Activated naive CD8-positive, alpha-beta T cell treated with anti-CD3 and anti-CD28 coated beads, Interleukin-2, amount 50 U/mL, for 24 hours (primary cell): ENCODE data around the gene CHIC1.
"Not testable (repeated sequence)": the region's sequence is repeated elsewhere in the genome, so short reads cannot be mapped to it uniquely, and the experiment has no call there.

Experiments
- ATAC-seq: fragments of 150-1000 bp; cut with Tn5 transposase; one replicate; pipeline ENCODE4 v1.10.0; 2021
- DNase-seq: peaks from one replicate; pipeline ENCODE4 v3.0.0; 2021
- H3K27ac Mint-ChIP-seq: one replicate; pipeline ENCODE4 v1.8.0; 2021; ENCODE audit warnings: mild to moderate bottlenecking, mixed read lengths
- H3K27me3 Mint-ChIP-seq: one replicate; pipeline ENCODE4 v1.8.0; 2021; ENCODE audit warnings: mixed read lengths
- H3K36me3 Mint-ChIP-seq: one replicate; pipeline ENCODE4 v1.8.0; 2021; ENCODE audit warnings: low read depth, mixed read lengths
- H3K4me1 Mint-ChIP-seq: one replicate; pipeline ENCODE4 v1.8.0; 2021; ENCODE audit warnings: mixed read lengths
- H3K4me3 Mint-ChIP-seq: one replicate; pipeline ENCODE4 v1.8.0; 2021; ENCODE audit warnings: mild to moderate bottlenecking, moderate library complexity, mixed read lengths
- H3K9me3 Mint-ChIP-seq: one replicate; pipeline ENCODE4 v1.8.0; 2021; ENCODE audit warnings: mixed read lengths

Gene CHIC1

GRCh38 chrX:73647632-73648322, 84.8 kb downstream of the CHIC1 start:
- DNase-seq (no peak), ATAC-seq (no peak)
- Mint-ChIP-seq H3K36me3 (peaks cover 28% of the 10 kb centered on the region), H3K27me3 (no peaks in the 10 kb centered on the region), H3K27ac (no peak overlapping the region), H3K4me3 (no peak overlapping the region), H3K9me3 (peaks cover 6% of the 10 kb centered on the region), H3K4me1 (no peaks in the 10 kb centered on the region)

- Mint-ChIP-seq H3K36me3 (peaks cover 29% of the 10 kb centered on the region), H3K9me3 (peaks cover 26% of the 10 kb centered on the region)
- H3K4me3 Mint-ChIP-seq, H3K27me3 Mint-ChIP-seq, H3K4me1 Mint-ChIP-seq, H3K27ac Mint-ChIP-seq, DNase-seq, ATAC-seq: not testable (repeated sequence)
Measured at GRCh38 chrX:73661322-73661721, 98.3 kb downstream of the CHIC1 start.

- Mint-ChIP-seq H3K4me1 (peaks cover 2% of the 10 kb centered on the region), H3K9me3 (peaks cover 24% of the 10 kb centered on the region), H3K4me3 (no peak overlapping the region), H3K27me3 (no peaks in the 10 kb centered on the region), H3K27ac (no peak overlapping the region), H3K36me3 (peaks cover 32% of the 10 kb centered on the region)
- DNase-seq (no peak), ATAC-seq (no peak)
Measured at GRCh38 chrX:73668779-73669178, 105.8 kb downstream of the CHIC1 start.

- Mint-ChIP-seq H3K4me3 (no peak overlapping the region), H3K27me3 (no peaks in the 10 kb centered on the region), H3K36me3 (peaks cover 23% of the 10 kb centered on the region), H3K27ac (no peak overlapping the region), H3K4me1 (no peaks in the 10 kb centered on the region), H3K9me3 (no peaks in the 10 kb centered on the region)
- ATAC-seq: no peak
- DNase-seq: no peak
Measured at GRCh38 chrX:73681408-73681807, 118.4 kb downstream of the CHIC1 start.

GRCh38 chrX:73683236-73683859, 120.4 kb downstream of the CHIC1 start:
- H3K27ac Mint-ChIP-seq: no peak overlapping the region
- ATAC-seq (no peak), DNase-seq (no peak)
- no peaks in the 10 kb centered on the region for H3K4me1 Mint-ChIP-seq
- H3K4me3 Mint-ChIP-seq: no peak overlapping the region
- peaks cover 7% of the 10 kb centered on the region for H3K9me3 Mint-ChIP-seq
- peaks cover 36% of the 10 kb centered on the region for H3K36me3 Mint-ChIP-seq
- H3K27me3 Mint-ChIP-seq: no peaks in the 10 kb centered on the region

GRCh38 chrX:73707014-73707413, 144.0 kb downstream of the CHIC1 start:
- DNase-seq, H3K36me3 Mint-ChIP-seq, ATAC-seq, H3K4me1 Mint-ChIP-seq, H3K27me3 Mint-ChIP-seq, H3K27ac Mint-ChIP-seq, H3K4me3 Mint-ChIP-seq: not testable (repeated sequence)
- peaks cover 18% of the 10 kb centered on the region for H3K9me3 Mint-ChIP-seq

- ATAC-seq: no peak
- Mint-ChIP-seq H3K9me3 (no peaks in the 10 kb centered on the region), H3K27me3 (no peaks in the 10 kb centered on the region), H3K4me3 (no peak overlapping the region), H3K36me3 (no peaks in the 10 kb centered on the region), H3K4me1 (no peaks in the 10 kb centered on the region), H3K27ac (no peak overlapping the region)
- no peak for DNase-seq
Measured at GRCh38 chrX:73728602-73729001, 165.6 kb downstream of the CHIC1 start.
